ENCODE results near the gene SUSD6. TPM values are rescaled to one million over a fixed set of nuclear protein-coding genes. Genes with fewer than 3 reads are reported as not detected.

The SUSD6 gene
- total and polyA plus RNA-seq, 9 of the 15 experiments (the other 6 are each of a cell fraction or from before 2014, with no cell fraction given) = 2.9 to 20.7 (median 5.6) TPM

GRCh38 chr14:69701857-69702256 lies 90.5 kb downstream of the SUSD6 start (continued):
- TF ChIP-seq RNF219 (CRISPR knock-in tag; IDR thresholded peaks at IDR 0.05) (no peak), SP2 (IDR thresholded peaks at IDR 0.05; ENCODE audit: extremely low read depth, low read depth, low read length, poor library complexity, severe bottlenecking) (no peak), ZNF785 (CRISPR knock-in tag; IDR thresholded peaks at IDR 0.05) (no peak), GTF2E2 (tag; IDR thresholded peaks at IDR 0.05) (no peak), TARDBP (IDR thresholded peaks at IDR 0.05) (no peak), TRIM24 (IDR thresholded peaks at IDR 0.05) (peak in 1 of 2 experiments; percentile 28; a peak in 1 of 4 replicates), C11orf30 (IDR thresholded peaks at IDR 0.05; ENCODE audit: low read depth) (0 out of 2 replicates have a peak, but pooled peaks have one; percentile 21), ATF4 (CRISPR knock-in tag; IDR thresholded peaks at IDR 0.05) (no peak), SREBF2 (CRISPR knock-in tag; IDR thresholded peaks at IDR 0.05) (no peak), MYNN (IDR thresholded peaks at IDR 0.05) (peak; percentile 93), MYNN (CRISPR knock-in tag; IDR thresholded peaks at IDR 0.05) (no peak), CREB1 (IDR thresholded peaks at IDR 0.05) (0 out of 2 replicates have a peak, but pooled peaks have one; percentile 31), CREB1 (CRISPR knock-in tag; IDR thresholded peaks at IDR 0.05) (no peak), NR3C1 (CRISPR knock-in tag; IDR thresholded peaks at IDR 0.05) (no peak), HMBOX1 (IDR thresholded peaks at IDR 0.05) (no peak), POLR2H (tag; IDR thresholded peaks at IDR 0.05; ENCODE audit: low read depth) (no peak), PHF8 (IDR thresholded peaks at IDR 0.05; ENCODE audit: borderline replicate concordance, low read length) (no peak), HLTF (IDR thresholded peaks at IDR 0.05) (no peak; the same call in 1 of the 2 replicates), U2AF1 (optimal IDR thresholded peaks at IDR 0.05; ENCODE audit: low read depth, low read length) (no peak), MAZ (CRISPR knock-in tag; conservative IDR thresholded peaks at IDR 0.05 in 1 of 2, IDR thresholded peaks at IDR 0.05 in 1 of 2) (0 out of 4 replicates have a peak, but pooled peaks of 1 of the 2 experiments have one; percentile 22), POLR2AphosphoS5 (IDR thresholded peaks at IDR 0.05; ENCODE audit: control insufficient read depth, insufficient read depth, low read depth, low read length) (peak; percentile 72; the same call in 1 of the 2 replicates), IFI16 (CRISPR knock-in tag; IDR thresholded peaks at IDR 0.05) (no peak), GATAD2A (IDR thresholded peaks at IDR 0.05) (peak; percentile 81)
- TF ChIP-seq, protein P1, sequence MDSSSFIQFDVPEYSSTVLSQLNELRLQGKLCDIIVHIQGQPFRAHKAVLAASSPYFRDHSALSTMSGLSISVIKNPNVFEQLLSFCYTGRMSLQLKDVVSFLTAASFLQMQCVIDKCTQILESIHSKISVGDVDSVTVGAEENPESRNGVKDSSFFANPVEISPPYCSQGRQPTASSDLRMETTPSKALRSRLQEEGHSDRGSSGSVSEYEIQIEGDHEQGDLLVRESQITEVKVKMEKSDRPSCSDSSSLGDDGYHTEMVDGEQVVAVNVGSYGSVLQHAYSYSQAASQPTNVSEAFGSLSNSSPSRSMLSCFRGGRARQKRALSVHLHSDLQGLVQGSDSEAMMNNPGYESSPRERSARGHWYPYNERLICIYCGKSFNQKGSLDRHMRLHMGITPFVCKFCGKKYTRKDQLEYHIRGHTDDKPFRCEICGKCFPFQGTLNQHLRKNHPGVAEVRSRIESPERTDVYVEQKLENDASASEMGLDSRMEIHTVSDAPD (CRISPR knock-in tag; IDR thresholded peaks at IDR 0.05) = no peak
- TF ChIP-seq, protein P2, sequence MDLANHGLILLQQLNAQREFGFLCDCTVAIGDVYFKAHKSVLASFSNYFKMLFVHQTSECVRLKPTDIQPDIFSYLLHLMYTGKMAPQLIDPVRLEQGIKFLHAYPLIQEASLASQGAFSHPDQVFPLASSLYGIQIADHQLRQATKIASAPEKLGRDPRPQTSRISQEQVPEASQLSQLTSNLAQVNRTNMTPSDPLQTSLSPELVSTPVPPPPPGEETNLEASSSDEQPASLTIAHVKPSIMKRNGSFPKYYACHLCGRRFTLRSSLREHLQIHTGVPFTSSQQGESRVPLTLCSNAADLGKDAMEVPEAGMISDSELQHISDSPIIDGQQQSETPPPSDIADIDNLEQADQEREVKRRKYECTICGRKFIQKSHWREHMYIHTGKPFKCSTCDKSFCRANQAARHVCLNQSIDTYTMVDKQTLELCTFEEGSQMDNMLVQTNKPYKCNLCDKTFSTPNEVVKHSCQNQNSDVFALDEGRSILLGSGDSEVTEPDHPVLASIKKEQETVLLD (IDR thresholded peaks at IDR 0.05) = peak; percentile 72; the same call in 1 of the 2 replicates
